Muscle layer of duodenum (tissue), 2 donors: Measurements from ENCODE around the gene PRKCZ.

Source experiments
- H3K27ac ChIP-seq: one replicate; pipeline ENCODE4 v1.7.0; 2013; ENCODE audit warnings: mild to moderate bottlenecking, low read length
- H3K27me3 ChIP-seq: one replicate; pipeline ENCODE4 v1.7.0; 2013; ENCODE audit warnings: low read depth, mild to moderate bottlenecking, control low read depth, low read length
- H3K36me3 ChIP-seq, 2 donors: one replicate each; pipeline ENCODE4 v1.7.0; 2013; ENCODE audit warnings: low read length in 2 of 2, control low read depth in 1 of 2, mild to moderate bottlenecking in 1 of 2; ENCODE audit not compliant: insufficient read depth in 2 of 2, control insufficient read depth in 1 of 2
- H3K4me1 ChIP-seq, 2 donors: one replicate each; pipeline ENCODE4 v1.7.0; 2013; ENCODE audit warnings: low read length in 2 of 2, mild to moderate bottlenecking in 2 of 2, control low read depth in 1 of 2, moderate library complexity in 1 of 2; ENCODE audit not compliant: insufficient read depth in 2 of 2, control insufficient read depth in 1 of 2
- H3K4me3 ChIP-seq, 2 donors: one replicate each; pipeline ENCODE4 v1.7.0; 2013; ENCODE audit warnings: low read length in 2 of 2, low read depth in 1 of 2, mild to moderate bottlenecking in 1 of 2
- H3K9me3 ChIP-seq, 2 donors: one replicate each; pipeline ENCODE4 v1.7.0; 2013; ENCODE audit warnings: low read length in 2 of 2, control low read depth in 1 of 2, mild to moderate bottlenecking in 1 of 2; ENCODE audit not compliant: control insufficient read depth in 1 of 2
- donor health status: healthy.

Gene PRKCZ

DNA sequence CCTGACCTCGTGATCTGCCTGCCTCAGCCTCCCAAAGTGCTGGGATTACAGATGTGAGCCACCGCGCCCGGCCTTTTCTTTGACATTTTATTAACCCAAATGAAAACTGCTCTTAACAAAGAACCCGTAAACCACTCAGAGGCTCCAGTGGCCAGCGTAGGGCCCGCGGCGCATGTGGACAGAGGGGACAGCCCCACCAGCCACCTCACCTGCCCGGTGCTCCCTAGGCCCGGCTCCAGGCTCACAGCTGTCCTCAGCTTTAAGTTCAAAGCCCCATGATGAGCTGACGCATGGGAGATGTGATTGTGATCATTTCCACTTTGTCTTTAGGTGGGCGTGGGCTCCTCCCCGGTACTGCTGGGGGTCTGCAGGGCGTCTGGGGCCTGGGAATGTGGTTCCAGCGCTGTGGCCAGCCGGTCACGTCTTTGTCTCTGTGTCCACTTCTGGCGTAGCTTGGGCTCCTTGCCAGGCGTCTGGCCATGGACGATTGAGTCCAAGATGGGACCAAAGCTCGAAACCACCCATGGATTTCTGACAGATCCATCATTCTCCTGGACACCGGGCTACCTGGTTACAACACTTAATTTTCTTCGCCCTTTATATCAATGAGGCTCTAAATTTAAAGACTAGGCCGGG is 6.9 kb downstream of the PRKCZ start:
- Histone ChIP-seq H3K27ac (no peak overlapping the region), H3K9me3 (no peaks in the 10 kb centered on the region), H3K27me3 (no peaks in the 10 kb centered on the region), H3K36me3 (no peaks in the 10 kb centered on the region), H3K4me3 (no peak overlapping the region), H3K4me1 (no peaks in the 10 kb centered on the region)

DNA sequence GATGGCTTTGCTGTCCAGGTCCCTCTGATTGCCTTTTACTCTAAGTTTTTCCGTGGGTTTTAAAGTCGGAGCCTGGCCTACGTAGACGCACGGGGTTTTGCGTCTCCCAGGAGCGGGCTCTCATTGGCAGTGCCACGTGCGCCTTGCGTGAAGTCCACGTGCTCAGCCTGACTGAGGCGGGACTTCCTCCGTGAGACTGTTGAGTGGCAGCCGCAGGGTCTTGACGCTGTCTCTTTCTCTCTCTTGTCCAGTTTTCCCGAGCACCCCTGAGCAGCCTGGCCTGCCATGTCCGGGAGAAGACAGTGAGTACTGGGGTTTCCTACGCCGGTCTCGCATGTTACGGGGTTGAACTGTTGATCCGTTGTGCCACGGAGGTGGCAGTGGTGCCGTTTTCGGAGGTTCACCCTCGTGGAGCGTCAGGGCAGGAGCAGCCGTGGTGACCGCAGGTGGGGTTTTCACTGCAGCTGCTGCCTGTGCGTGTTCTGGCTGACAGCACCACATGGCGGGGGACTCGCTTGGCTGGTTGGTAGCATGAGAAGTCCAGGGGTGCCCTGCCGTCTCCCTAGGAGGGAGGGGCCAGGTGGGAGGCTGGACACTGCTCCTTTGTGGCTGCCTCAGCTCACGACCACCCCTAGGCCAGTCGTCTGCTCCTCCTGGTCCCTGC is 9.2 kb downstream of the PRKCZ start:
- Histone ChIP-seq H3K4me1 (no peaks in the 10 kb centered on the region), H3K36me3 (no peaks in the 10 kb centered on the region), H3K9me3 (peaks cover 0 to 2% of the 10 kb centered on the region in 2 donors), H3K4me3 (no peak overlapping the region), H3K27ac (no peak overlapping the region), H3K27me3 (no peaks in the 10 kb centered on the region)

DNA sequence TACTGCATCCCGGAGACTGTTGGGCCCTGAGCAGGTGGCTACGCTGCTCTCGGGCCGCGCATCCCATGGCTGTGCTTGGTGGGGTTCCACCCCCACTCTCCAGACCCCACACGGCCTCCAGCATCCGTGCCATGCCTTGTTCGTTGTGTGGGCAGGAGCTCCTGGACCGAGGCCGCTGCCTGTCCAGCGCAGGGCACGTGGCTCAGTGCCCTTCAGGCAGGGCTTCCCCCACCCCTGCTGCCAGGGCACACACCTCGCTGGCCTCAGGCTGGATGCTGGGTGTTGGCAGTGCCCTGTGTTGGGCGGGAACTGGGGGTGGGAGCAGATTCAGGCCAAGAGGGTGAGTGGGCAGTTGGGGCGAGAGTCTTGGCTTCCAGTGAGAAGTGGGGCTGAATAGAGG is 9.9 kb downstream of the PRKCZ start:
- Histone ChIP-seq H3K9me3 (peaks cover 0 to 4% of the 10 kb centered on the region in 2 donors), H3K27ac (no peak overlapping the region), H3K4me1 (no peaks in the 10 kb centered on the region), H3K36me3 (no peaks in the 10 kb centered on the region), H3K27me3 (no peaks in the 10 kb centered on the region), H3K4me3 (no peak overlapping the region)

DNA sequence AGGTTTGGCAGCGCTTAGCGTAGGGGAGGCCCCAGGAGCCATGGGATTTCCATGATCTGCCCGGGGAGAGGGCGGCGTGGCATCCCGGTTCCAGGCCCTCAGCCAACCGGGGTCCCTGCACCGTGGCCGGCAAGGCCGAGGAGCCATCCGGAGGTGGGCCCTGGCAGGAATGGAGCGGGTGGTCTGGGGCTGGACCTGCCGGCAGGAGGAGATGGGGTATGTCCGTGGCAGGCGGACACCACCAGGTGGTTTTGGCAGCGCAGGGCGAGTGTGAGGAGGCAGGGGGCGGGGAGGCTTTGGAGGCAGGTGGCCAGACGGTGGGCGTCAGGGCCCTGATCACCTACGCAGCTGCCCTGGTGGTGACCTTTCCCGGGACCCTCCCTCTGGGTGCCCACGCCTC is 10.3 kb downstream of the PRKCZ start:
- no peaks in the 10 kb centered on the region for H3K4me1 ChIP-seq
- no peak overlapping the region for H3K27ac ChIP-seq
- H3K4me3 ChIP-seq: no peak overlapping the region
- H3K27me3 ChIP-seq: no peaks in the 10 kb centered on the region
- H3K9me3 ChIP-seq: peaks cover 3 to 4% of the 10 kb centered on the region in 2 donors
- H3K36me3 ChIP-seq: no peaks in the 10 kb centered on the region

DNA sequence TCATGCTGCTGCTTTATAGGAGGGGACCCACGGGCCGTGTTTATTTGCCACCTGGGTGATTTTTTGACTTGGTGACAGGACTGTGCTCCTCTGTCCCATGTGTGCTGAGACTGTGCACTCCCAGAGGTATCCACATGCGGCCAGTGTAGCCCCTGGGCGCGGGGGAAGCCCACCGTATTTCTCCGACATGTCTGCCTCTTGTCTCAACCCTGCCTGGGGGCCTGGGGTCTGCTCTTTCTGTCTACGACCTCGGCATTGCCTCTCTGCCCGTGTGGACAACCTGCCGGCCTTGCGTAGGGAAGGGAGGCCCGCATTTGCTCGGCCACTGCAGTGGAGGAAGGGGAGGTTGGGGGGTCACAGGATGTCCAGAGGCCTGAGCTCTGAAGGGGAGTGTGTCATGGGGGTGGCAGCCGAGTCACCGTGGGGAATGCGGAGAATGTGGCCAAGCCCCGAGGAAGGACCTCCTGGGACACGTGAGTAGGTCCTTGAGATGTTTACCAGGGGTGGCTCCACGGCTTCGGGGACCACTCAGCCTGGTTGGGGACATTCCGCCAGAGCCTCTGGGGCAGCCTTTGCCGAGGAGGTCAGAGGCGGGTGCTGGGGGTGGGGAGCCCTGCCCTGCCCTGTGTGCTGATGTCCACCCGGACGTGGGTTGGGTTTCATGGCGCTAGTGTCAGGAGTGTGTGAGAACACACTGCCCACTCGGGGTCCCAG is 11.0 kb downstream of the PRKCZ start:
- no peaks in the 10 kb centered on the region for H3K27me3 ChIP-seq
- H3K4me3 ChIP-seq: no peak overlapping the region
- peaks cover 3 to 4% of the 10 kb centered on the region in 2 donors for H3K9me3 ChIP-seq
- H3K36me3 ChIP-seq: no peaks in the 10 kb centered on the region
- no peak overlapping the region for H3K27ac ChIP-seq
- no peaks in the 10 kb centered on the region for H3K4me1 ChIP-seq

DNA sequence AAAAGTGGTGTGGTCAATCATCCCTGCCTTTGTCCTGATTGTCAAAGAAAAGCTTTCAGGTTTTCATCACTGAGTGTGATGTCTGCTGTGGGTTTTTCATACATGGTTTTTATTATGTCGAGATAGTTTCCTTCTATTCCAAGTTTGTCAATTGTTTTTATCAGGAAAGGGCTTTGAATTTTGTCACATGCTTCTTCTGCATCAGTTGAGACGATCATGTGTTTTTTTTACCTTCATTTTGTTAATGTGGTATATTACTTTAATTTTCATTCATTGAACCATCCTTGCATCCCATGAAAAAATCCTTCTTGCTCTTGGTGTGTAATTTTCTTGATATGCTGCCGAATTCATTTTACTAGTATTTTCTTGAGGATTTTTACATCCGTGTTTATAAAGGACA is 15.5 kb downstream of the PRKCZ start:
- Histone ChIP-seq H3K27me3 (no peaks in the 10 kb centered on the region), H3K9me3 (peaks cover 3 to 4% of the 10 kb centered on the region in 2 donors), H3K4me1 (no peaks in the 10 kb centered on the region), H3K4me3 (no peak overlapping the region), H3K36me3 (no peaks in the 10 kb centered on the region), H3K27ac (no peak overlapping the region)

DNA sequence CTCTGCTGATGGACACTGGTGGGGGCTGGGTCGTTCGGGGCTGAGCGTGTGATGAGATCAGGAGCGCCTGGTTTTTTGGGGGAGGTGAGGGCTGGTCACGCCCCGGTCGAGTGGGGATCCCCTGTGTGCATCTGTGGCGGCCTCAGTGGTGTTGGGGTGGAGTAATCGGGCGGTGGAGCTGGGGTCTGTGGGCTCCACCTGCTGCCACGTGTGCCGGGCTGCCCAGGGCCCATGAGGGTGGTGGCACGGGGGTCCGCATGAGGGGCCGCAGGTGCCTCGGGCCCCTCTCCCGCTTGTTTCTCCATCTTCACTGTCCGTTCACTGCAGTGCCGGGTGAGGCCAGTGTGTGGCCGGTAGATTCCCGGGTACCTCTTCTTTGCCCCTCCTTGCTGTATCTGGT is 17.2 kb downstream of the PRKCZ start:
- Histone ChIP-seq H3K4me1 (no peaks in the 10 kb centered on the region), H3K27ac (no peak overlapping the region), H3K9me3 (peaks cover 3 to 4% of the 10 kb centered on the region in 2 donors), H3K4me3 (no peak overlapping the region), H3K36me3 (no peaks in the 10 kb centered on the region), H3K27me3 (no peaks in the 10 kb centered on the region)

DNA sequence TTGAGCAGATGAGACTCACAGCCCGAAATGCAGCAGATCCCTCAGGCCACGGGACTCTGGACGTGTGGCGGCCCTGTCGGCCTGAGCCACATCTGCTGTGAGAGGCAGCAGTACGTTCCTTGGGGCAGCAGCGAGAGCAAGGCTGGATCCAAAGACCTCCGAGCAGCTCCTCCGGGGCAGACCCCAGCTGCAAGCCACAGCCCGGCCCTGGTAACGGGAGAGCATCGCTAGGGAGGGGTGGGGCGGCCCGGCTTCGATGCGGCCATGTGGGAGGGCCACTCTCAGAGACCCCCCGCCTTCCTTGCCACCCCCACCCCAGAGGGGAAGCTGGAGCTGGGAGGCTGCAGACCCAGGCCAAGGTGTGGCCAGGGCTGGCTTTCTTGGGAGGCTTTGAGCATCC is 17.8 kb downstream of the PRKCZ start:
- peaks cover 3 to 4% of the 10 kb centered on the region in 2 donors for H3K9me3 ChIP-seq
- no peaks in the 10 kb centered on the region for H3K4me1 ChIP-seq
- H3K27ac ChIP-seq: no peak overlapping the region
- no peaks in the 10 kb centered on the region for H3K36me3 ChIP-seq
- H3K27me3 ChIP-seq: no peaks in the 10 kb centered on the region
- no peak overlapping the region for H3K4me3 ChIP-seq

DNA sequence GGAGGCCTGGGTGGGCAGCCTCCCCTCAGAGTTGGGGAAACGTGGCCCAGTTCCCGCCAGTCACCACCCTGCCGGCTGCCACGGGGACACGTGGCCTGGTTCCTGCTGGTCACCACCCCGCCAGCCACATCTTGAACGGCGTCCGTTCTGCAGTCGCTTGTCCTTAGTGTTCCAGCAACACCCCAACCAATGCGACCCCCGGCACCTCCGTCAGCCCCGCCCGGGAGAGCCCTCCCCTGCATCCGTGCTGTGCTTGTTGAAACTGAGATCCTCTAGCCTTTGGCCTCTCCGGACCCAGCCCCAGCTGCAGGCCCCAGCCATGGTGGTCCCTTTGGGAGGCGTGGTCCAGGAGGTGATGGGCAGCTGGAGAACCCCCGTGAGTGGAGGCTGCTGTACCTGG is 18.7 kb downstream of the PRKCZ start:
- H3K4me3 ChIP-seq: no peak overlapping the region
- no peaks in the 10 kb centered on the region for H3K36me3 ChIP-seq
- H3K4me1 ChIP-seq: no peaks in the 10 kb centered on the region
- H3K9me3 ChIP-seq: peaks cover 3 to 4% of the 10 kb centered on the region in 2 donors
- H3K27me3 ChIP-seq: no peaks in the 10 kb centered on the region
- no peak overlapping the region for H3K27ac ChIP-seq

DNA sequence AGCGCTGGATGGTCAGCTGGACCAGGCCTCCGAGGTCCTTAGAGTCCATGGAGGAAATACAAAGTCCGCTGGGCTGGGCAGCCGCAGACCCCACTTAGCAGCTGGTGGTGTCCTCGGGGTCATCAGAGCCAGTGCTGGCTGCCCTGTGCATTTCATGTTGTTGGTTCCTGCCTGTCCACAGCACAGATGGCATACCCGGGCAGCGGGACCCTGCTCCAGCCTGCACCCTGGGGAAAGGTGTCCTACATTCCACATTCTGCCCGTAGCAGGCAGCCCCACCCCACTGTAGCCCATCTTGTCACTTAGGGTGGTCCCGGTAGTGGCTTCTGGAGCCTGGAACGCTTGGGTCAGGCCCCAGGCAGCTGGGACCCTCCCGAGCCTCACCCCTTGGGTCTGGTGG is 19.8 kb downstream of the PRKCZ start:
- H3K9me3 ChIP-seq: peaks cover 0 to 3% of the 10 kb centered on the region in 2 donors

DNA sequence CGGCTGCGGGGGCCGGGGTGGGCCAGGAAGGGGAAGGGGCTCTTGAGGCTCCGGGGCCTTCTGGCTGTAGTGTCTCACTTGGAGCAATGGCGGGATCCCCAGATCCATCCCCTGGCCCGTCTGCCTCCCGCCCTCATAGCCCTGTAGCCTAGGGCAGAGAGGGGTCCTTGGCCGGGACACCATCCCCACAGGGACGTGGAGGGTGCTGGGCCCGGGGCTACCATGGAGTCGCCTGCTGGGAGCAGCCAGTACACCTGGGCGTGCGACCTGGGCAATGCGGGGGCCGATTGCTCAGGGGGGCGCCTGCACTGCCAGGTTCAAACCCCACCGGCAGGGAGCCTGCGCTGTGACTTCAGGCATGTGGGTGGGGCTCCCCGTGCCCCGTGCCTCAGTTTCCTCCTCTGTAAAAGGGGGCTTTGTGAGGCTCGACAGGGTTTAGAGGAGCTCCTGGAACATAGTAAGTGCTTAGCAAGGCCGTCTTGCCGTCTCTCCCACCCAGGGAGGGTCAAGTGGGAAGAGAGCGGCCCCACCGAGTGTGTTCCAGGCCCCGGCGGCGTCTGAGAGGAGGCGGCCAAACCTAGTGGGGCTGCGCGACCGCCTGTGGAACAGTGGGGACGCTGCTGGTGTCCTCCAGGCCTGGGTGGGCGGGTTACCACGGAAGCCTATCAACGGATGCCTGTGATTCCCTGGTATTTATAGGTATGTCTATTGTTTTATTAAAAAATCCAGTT is 20.8 kb downstream of the PRKCZ start:
- no peaks in the 10 kb centered on the region for H3K27me3 ChIP-seq
- no peak overlapping the region for H3K27ac ChIP-seq
- H3K36me3 ChIP-seq: no peaks in the 10 kb centered on the region
- no peaks in the 10 kb centered on the region for H3K9me3 ChIP-seq
- no peaks in the 10 kb centered on the region for H3K4me1 ChIP-seq
- no peak overlapping the region for H3K4me3 ChIP-seq

More for the DNA sequence above, 19.8 kb downstream of the PRKCZ start:
- H3K27ac ChIP-seq: no peak overlapping the region
- no peaks in the 10 kb centered on the region for H3K27me3 ChIP-seq
- no peak overlapping the region for H3K4me3 ChIP-seq
- H3K4me1 ChIP-seq: no peaks in the 10 kb centered on the region
- no peaks in the 10 kb centered on the region for H3K36me3 ChIP-seq
